Medulla oblongata (tissue), 1 donor: Measurements from ENCODE around the gene ADGRG4.

Source experiments
- DNase-seq: peaks from one replicate; pipeline ENCODE4 v3.0.0-alpha.2; 2015; ENCODE audit errors: extremely low spot score

ADGRG4 gene

DNA sequence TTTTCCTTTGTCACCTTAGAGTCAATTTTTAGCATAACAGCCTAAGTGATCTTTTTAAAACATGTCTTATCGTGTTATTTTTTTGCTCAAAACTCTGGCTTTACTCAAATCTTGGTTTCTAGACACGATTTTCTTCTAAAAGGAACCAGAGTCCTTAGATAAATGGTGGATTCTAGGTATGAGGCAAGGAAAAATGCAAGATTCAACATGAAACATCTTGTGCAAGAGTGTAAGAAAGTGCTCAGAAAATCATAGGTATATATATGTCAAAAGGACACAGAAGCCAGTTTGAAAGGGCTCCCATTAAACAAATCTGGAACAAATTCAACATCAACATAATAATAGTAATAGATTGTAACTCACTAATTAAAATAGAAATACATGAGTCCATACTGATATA lies 8.1 kb upstream of the ADGRG4 start:
- no peak for DNase-seq

DNA sequence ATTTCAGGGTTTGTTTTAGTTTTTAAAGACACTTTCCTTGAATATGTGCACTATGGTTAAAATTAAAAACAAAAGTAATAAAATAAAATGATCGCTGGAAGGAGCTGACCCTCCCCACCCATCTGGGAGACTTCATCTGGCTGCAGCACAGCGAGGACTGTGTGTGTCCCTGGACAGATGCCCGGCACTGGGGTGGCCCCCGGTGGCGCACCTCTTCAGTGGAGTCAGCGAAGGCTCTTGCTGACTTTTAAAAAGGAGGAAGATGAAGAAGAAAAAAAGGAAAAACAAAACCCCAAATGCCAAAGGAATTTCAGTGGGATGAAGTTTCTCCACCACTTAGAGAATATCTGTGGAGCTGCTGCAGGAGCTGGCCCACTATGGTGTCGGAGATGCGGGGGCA lies 5.4 kb upstream of the ADGRG4 start:
- no peak for DNase-seq

DNA sequence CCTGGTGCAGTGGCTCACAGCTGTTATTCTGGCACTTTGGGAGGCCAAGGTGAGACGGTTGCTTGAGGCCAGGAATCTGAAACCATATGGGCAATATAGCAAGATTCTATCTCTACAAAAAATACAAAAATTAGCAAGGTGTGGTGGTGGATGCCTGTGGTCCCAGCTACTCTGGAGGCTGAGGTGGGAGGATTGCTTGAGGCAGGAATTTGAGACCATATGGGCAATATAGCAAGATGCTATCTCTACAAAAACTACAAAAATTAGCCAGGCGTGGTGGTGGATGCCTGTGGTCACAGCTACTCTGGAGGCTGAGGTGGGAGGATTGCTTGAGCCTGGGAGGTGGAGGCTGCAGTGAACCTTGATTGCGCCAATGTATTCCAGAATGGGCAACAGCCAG lies 2.3 kb downstream of the ADGRG4 start:
- no peak for DNase-seq

DNA sequence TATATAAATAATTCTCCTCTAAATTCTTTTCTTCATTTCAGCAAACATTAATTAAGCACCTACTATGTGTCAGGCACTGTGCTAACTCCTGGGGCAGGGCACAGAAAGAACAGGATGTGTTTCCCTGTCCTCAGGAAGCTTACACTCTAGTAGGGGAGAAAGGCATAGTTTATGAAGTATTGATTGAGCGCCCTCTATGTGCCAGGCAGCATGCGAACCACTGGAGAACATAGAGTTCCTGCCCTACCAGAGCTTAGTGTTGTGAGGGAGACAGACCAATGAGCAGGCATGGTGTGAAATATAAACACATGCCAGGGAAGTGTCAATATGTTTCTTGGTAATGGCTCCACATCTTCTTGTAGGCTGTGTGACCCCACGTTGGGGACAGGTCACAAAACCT lies 3.7 kb downstream of the ADGRG4 start:
- DNase-seq, result no peak

GRCh38 chrX:136306182-136306581 lies 5.4 kb downstream of the ADGRG4 start:
- DNase-seq, result no peak

DNA sequence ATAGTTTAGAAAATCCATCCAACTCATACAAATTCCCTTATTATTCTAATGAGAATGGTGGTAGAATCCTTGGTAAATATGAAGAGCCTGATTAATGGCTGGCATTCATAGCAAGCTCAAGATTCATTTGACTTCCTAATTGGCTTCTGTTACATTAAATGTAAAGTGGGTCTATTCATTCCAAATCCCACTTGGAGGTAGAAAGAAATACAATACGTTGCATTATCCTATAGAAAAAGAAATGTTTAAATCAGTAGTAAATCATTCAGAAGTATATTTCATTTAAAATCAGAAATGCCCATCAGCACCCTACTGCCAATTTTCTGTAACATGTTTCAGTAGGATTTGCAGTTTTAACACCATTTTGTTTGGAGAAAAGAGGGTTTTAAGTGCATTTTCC lies 6.7 kb downstream of the ADGRG4 start:
- no peak for DNase-seq

DNA sequence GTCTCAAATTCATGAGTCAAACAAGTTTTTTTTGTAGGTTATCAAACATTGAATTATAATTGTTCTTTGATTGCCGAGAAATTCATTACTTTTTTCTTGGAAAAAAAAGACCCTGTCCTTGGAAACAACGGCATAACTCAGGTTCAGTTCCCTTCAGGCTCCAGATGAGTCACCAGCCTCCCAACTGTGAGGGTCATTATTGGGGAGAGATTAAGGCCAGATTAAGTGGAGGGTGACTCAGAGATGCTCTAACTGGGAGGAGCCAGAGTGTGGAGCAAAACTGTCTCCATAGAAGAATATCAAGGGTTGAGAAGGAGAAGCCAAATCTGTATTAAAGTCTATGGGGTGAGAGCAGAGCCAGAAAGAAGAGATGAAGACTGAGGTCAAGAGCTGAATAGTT lies 9.6 kb downstream of the ADGRG4 start:
- no peak for DNase-seq

DNA sequence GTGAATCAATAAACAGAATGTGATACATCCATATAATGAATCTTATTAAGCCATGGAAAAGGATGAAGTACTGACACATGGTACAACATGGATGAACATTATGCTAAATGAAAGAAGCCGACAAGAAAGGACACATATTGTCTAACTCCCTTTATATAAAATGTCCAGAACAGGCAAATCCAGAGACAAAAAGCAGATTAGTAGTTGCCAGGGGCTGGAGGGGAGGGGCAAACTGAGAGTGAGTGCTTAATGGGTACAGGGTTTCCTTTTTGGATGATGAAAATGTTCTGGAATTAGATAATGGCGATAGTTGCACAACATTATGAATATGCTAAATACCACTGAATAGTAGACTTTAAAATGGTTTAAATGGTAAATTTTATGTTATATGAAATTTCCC lies 17.4 kb downstream of the ADGRG4 start:
- no peak for DNase-seq

GRCh38 chrX:136318895-136319597 lies 18.3 kb downstream of the ADGRG4 start:
- DNase-seq, result no peak

- DNase-seq, result no peak
These were observed 18.8 kb downstream of the ADGRG4 start for GRCh38 chrX:136319600-136319999.

DNA sequence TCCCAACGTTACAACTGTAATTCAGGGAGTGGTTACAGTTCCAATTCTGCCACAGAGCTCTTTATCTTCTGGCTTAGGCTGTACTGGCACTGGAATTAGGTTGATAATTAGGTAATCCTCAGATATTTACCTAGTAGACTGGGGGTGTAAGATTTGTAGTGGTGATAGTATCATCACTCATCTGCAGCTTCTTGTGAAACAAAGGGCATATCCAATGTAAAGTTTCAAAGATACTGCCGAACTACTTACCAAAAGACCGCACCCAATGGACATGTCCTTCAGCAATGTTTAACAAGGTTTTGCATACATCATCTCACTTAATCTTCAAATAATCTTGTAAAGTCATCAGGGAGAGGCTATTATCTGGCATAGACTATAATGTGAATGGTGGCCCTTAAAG lies 20.8 kb downstream of the ADGRG4 start:
- DNase-seq, result no peak

DNA sequence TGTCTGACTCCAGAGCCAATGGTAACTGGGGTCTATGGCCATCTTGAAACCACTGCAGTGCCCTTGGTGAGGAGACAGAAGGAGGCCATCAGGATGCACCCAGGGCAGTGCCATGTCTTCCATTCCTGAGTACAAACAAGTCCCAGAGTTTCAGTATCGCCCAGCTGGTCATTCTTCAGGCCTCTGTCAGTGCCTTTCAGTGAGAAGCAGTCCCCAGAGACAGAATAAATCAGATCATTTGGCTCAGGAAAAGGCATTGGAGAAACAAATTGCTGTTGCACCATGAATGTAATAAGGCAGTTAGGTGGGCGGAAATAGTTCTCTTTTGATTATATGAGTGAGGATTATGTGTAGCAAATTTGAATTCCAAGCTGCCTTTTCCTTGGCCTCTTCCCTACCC lies 21.3 kb downstream of the ADGRG4 start:
- no peak for DNase-seq

DNA sequence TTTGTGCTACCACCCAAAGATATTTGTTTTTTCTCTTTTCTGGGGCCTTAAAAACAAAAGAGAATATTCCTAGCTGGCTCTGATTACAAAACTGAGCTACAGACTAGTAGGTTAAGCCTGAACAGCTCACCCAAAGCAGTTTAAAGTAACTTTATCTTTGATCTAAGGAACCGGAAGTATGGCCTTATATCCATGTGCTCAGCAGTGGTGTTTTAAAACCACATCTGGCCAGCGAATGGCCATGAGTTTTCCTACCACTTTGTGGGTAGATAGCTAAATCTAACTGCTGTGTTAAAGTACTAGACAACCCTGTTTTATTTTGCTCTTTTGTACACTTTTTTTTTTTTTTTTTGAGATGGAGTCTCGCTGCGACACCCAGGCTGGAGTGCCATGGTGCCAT lies 24.6 kb downstream of the ADGRG4 start:
- no peak for DNase-seq

- DNase-seq, result no peak
These were observed 28.2 kb downstream of the ADGRG4 start for GRCh38 chrX:136328933-136329332.

GRCh38 chrX:136336623-136337022 lies 35.9 kb downstream of the ADGRG4 start:
- DNase-seq, result no peak

DNA sequence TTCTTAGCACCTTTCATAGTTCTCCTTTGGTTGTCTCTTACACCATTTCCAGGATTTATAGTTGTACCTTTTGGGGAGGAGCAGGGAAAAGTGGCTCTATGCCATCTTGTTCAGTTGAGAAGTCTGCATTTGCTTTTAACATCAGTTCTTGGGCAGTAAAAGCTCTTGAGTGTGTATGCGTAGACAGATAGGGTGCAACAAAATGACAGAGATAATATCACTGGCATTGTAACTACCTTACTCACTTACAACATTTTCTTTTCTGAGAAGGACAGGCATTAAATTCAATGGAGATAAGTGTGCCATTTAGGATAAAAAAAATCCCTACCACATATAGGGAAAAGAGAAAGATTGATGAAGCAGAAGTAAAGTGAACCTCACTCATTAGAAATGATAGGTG lies 38.9 kb downstream of the ADGRG4 start:
- no peak for DNase-seq

DNA sequence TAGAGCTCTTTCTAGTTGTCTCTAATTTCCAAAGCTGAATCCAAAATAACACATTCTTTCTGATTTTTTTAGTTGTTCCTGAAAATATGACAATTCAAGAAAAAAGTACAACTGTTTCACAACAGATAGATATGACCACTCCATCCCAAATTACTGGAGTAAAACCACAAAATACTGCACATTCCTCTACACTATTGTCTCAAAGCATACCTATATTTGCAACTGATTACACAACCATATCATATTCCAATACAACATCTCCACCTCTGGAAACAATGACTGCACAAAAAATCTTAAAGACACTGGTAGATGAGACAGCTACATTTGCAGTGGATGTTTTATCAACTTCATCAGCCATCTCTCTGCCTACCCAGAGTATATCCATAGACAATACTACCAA lies 43.6 kb downstream of the ADGRG4 start:
- DNase-seq, result no peak

GRCh38 chrX:136346506-136346905 lies 45.7 kb downstream of the ADGRG4 start:
- DNase-seq, result no peak

DNA sequence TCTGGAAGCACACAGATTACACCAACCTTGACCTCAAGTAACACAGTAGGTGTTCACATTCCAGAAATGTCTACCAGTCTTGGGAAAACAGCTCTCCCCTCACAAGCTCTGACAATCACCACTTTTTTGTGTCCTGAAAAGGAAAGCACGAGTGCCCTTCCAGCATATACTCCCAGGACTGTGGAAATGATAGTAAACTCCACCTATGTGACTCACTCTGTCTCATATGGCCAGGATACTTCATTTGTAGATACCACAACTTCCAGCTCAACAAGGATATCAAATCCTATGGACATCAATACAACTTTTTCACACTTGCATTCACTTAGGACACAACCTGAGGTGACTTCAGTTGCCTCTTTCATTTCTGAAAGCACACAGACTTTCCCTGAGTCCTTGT lies 46.9 kb downstream of the ADGRG4 start:
- DNase-seq, result no peak

DNA sequence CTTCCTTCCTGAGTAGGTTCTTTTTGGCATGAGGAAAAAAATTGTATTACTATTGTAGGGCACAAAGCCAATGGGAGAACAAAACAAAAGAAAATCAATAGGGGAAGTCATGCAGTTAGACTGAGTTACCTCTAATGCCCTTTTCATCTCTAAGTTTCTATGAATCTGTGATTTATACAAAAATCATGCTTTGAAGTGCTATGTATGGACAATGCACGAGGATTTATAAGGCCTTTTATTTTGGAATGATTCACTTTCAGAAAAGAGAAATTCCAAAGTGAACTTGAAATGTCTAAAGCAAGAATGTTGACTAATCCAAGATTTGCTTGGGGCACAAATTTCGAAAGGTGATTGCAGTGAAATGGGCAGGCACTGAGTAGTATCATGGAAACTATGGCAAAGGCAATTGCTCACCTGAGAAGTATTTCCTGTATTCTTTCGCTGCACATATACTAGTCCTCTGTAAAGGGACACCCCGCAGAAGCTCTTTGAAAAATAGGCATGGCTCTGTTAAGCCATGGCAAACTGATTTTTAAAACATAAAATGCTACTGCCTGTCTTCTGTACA lies 52.8 kb downstream of the ADGRG4 start:
- DNase-seq, result no peak

DNA sequence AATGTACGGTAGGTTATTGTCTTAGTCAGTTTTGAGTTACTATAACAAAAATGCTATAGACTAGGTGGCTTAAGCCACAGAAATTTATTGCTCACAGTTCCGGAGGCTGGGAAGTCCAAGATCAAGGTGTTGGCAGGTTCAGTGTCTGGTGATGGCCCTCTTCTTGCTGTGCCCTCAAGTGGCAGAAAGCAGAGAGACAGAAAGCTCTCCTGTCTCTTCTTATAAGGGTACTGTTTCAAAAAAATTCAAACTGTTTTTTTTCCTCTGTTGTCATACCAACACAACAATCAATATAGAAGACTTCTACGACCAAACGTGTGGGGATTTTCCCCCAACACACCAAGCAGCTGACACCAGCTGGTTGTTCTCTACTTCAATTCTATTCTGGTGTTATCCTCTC lies 53.4 kb downstream of the ADGRG4 start:
- DNase-seq, result no peak

GRCh38 chrX:136369377-136369776 lies 68.6 kb downstream of the ADGRG4 start:
- DNase-seq, result no peak

GRCh38 chrX:136376713-136377112 lies 76.0 kb downstream of the ADGRG4 start:
- DNase-seq, result no peak
